Astrocyte of the hippocampus (primary cell): Measurements from ENCODE around the gene AHCYL2.
"Not testable (repeated sequence)": the region's sequence is repeated elsewhere in the genome, so short reads cannot be mapped to it uniquely, and the experiment has no call there.

Experiments
- DNase-seq: peaks from one replicate; pipeline ENCODE4 v3.0.0; 2011; ENCODE audit warnings: low read depth, low spot score

The AHCYL2 gene

DNA sequence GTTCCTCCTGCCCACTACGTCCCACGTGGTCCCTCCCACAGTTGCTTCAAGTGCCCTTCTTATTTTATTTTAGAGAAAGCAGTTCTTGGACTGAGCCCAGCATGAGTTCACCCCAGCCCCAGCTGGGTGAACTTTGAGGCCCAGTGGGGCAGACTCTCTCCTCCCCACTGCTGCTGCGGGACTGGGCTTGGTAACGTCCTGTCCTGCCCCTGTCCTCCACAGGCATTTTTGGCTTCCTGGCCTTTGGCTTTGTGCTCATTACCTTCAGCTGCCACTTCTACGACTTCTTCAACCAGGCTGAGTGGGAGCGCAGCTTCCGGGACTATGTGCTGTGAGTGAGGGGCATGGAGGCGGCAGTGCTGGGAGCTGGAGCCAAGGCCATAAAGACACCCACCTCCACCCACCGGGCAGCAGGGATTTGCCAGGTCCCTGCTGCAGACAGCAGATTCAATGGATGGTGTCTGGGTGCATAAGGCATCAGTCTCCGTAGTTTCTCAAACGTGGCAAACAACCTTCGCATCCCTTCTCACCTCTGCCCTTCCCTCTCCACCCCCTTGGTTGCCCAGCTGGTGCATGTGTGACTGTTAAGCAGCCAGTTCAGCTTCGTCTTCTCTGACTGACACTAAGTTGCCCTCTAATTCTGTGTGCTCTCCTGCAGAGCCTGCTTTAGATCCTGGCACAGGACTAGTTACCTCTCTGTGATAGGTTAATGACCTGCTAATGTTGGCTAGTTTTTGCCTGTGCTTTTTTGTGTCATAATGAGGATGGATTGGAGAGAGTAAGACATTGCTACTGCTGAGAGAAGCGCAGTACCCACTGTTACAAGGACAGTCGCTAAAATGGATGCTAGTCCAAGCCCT, 15.5 kb upstream of the AHCYL2 start:
- DNase-seq = no peak

DNA sequence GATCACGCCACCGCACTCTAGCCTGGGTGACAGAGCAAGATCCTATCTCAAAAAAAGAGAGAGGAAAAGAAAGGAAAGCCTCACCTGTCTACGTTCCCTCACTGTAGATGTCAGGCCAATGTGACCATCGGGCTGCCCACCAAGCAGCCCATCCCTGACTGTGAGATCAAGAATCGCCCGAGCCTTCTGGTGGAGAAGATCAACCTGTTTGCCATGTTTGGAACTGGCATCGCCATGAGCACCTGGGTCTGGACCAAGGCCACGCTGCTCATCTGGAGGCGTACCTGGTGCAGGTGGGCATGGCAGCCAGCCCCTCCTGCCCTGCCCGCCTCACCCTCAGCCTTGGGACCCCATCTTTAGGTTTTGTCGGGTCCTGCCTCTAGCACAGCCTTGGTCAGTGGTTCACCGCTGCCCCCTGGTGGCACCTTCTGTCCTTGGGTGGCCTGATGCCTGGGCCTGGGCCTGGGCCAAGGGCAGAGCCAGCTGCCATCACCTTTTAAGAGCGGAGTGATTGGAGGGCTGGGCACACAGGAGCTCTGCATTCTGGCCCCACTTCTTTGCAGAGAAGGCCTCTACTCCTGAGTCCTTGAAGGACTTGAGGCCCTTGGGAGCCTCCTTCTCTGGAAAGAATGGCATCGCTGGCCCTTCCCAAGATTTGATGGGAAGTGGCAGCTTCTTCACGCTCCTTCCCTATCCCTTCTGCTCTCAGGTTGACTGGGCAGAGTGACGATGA, 14.4 kb upstream of the AHCYL2 start:
- peak; percentile 84 for DNase-seq

DNA sequence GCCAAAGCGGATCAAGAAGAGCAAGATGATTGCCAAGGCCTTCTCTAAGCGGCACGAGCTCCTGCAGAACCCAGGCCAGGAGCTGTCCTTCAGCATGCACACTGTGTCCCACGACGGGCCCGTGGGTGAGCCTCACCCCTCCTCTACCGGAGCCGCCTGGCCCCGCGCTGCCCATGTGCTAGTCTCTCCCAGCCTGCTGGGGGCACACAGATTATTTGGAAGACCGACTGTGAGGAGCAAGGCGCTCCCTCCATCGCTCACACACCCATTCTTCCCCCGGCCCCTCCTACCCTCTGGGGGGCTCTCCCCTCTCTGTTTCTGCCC, 13.9 kb upstream of the AHCYL2 start:
- DNase-seq = no peak

DNA sequence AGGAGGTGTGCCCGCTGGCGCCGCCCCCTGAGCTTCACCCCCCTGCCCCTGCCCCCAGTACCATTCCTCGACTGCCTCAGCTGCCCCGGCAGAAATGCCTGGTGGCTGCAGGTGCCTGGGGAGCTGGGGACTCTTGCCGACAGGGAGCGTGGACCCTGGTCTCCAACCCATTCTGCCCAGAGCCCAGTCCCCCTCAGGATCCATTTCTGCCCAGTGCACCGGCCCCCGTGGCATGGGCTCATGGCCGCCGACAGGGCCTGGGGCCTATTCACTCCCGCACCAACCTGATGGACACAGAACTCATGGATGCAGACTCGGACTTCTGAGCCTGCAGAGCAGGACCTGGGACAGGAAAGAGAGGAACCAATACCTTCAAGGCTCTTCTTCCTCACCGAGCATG, 12.7 kb upstream of the AHCYL2 start:
- DNase-seq = no peak

DNA sequence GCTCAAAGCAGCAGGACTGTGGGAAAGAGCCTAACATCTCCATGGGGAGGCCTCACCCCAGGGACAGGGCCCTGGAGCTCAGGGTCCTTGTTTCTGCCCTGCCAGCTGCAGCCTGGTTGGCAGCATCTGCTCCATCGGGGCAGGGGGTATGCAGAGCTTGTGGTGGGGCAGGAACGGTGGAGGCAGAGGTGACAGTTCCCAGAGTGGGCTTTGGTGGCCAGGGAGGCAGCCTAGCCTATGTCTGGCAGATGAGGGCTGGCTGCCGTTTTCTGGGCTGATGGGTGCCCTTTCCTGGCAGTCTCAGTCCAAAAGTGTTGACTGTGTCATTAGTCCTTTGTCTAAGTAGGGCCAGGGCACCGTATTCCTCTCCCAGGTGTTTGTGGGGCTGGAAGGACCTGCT, 12.2 kb upstream of the AHCYL2 start:
- DNase-seq = no peak

DNA sequence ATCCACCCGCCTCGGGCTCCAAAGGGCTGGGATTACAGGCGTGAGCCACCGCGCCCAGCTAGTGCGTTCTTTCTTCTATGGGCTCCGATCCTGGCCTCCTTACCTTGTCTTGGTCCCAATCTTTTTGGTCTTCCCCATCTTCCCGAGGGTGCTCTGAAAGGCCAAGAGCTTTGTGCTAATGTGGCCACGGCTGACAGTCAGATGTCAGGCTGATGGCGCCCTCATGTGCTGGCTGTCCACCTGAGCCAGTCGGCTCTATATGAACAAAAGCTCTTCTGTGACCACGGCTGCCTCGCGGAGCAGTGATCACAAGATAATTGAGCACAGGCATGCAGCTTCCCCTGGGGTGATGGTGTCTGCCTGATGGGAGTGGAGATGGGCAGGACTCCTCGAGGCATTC, 11.0 kb upstream of the AHCYL2 start:
- no peak for DNase-seq

DNA sequence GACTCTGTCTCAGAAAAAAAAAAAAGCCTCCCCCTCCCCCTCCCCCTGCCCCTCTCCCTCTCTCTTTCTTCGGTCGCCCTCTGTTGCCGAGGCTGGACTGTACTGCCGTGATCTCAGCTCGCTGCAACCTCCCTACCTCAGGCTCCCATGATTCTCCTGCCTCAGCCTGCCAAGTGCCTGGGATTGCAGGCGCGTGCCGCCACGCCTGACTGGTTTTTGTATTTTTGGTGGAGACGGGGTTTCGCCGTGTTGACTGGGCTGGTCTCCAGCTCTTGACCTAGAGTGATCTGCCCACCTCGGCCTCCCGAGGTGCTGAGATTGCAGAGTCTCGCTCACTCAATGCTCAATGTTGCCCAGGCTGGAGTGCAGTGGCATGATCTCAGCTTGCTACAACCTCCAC, 9.1 kb upstream of the AHCYL2 start:
- DNase-seq = not testable (repeated sequence)

DNA sequence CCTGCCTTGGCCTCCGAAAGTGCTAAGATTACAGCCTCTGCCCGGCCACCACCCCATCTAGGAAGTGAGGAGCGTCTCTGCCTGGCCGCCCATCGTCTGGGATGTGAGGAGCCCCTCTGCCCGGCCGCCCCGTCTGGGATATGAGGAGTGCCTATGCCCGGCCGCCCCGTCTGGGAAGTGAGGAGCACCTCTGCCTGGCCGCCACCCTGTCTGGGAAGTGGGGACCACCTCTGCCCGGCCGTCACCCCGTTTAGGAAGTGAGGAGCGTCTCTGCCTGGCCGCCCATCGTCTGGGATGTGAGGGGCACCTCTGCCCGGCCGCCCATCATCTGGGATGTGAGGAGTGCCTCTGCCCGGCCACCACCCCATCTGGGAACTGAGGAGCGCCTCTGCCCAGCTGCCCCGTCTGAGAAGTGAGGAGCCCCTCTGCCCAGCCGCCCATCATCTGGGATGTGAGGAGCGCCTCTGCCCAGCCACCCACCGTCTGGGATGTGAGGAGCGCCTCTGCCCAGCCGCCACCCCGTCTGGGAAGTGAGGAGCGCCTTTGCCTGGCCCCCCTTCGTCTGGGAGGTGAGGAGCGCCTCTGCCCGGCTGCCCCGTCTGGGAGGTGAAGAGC, 8.6 kb upstream of the AHCYL2 start:
- DNase-seq = not testable (repeated sequence)

DNA sequence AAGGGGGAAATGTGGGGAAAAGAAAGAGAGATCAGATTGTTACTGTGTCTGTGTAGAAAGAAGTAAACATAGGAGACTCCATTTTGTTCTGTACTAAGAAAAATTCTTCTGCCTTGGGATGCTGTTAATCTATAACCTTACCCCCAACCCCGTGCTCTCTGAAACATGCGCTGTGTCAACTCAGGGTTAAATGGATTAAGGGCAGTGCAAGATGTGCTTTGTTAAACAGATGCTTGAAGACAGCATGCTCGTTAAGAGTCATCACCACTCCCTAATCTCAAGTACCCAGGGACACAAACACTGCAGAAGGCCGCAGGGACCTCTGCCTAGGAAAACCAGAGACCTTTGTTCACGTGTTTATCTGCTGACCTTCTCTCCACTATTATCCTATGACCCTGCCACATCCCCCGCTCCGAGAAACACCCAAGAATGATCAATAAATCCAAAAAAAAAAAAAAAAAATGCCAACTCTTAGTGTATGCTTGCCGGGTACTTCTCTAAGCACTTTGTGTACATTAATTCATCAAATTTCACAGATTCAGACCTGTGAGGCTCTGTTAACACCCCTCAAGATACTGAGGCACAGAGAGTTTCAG, 7.9 kb upstream of the AHCYL2 start:
- not testable (repeated sequence) for DNase-seq

DNA sequence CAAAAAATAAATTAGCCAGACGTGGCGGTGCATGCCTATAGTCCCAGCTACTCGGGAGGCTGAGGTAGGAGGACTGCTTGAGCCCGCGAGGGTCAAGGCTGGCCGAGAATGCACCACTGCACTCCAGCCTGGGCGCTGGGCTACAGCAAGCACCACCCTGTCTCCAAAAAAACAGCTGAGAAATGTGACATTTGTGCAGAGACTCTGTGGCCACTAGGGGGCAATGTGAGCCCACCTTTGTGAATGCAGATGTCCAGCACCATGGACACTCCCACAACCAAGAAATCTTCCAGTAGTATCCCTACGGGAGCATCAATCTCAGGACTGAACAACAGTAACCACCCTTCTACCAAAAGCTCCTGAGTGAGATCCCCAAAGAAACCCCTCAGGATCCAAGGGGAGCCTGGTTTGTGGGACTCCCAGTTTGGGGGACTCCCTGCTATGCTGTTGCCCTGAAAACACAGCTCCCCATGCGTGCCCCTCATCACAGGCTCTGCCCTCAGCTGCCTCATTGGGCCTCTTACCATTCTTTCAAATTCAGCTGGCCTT, 6.2 kb upstream of the AHCYL2 start:
- peak; percentile 90 for DNase-seq

DNA sequence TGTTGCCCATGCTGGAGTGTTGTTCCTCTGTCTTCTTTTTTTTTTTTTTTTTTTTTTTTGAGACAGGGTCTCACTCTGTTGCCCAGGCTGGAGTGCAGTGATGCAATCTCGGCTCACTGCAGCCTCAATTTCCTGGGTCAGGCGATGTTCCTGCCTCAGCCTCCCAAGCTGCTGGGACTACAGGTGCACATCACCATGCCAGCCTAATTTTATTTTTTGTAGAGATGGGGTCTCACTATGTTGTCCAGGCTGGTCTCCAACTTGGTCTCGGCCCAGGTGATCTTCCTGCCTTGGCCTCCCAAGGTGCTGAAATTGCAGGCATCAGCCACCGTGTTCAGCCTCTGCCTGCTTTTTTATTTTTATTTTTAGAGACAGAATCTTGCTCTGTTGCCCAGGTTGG, 5.7 kb upstream of the AHCYL2 start:
- not testable (repeated sequence) for DNase-seq

DNA sequence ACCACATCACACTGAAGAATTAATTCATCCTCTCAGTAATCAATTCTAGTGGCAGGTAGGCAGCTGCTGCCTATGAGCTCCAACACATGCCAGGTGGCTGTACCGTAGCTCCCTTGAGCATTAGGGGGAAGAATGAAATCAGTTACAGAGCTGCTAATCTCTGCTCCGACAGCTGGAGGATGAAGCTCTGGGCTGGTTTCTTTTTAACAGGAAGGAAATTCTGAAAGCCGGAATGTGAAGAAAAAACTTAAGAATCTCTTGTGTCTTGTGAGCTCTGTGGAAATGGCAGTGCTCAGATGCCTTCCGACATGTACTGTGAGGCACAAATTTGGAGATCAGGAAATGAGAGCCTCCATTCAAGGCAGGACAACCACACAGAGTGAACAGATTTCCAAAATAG, 2.8 kb upstream of the AHCYL2 start:
- DNase-seq = no peak

DNA sequence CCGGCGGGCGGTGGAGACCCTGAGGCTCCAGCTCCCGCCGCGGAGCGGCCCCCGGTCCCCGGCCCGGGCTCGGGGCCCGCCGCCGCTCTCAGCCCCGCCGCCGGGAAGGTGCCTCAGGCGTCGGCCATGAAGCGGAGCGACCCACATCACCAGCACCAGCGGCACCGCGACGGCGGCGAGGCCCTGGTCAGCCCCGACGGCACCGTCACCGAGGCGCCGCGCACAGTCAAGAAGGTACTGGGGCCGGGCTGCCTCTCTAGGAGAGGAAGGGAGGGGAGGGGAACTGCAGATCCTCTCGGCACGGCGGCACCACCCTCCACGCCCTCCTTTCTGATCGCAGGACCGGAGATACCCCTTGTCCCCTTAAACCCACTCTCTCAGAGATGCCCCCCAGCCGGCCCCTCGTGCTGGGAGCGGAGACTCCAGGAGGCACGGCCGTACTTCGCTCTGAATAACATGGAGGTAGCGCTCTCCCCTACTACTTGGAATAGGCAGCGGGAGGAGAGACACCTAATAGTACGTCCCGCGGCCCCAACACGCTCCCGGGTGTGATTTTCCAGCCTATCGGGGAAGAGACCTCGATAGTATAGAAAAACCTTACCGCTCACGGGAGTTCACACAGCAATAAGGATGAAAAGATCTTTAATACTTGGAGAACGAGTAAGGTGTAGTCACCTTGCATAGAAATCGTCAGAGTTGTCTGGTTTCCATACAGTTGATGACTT, 538 bp downstream of the AHCYL2 start:
- peak; percentile 78 for DNase-seq

DNA sequence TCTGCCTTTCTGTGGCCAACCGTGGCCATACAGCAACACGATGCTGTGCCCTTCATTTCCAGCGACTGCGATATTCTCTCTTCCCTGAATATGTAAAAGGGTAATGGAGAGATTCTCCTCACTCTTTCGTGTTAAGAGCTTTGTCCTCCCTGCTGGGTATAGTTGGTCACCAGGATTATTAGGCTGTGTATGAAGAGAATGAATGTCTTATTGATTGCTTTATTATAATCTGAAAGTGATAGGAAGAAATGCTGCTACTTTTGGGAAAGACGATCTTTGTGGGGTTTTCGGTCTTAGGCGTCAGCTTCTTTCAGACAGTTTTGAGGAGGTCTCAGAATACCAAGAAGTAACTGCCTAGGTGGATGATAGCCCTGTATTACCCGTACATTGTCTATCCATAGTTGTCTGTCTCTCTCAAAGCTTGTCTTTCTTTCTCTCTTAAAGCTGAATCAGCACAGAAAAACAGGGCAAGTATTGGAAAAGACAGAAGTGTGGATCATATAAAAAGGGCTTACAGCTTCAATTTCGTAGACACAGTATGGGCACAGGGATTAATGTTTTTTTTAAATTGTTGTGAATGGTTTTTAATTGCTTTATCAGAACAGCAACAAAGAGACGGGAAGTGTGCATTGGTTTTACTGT, 1.2 kb downstream of the AHCYL2 start:
- DNase-seq = no peak

DNA sequence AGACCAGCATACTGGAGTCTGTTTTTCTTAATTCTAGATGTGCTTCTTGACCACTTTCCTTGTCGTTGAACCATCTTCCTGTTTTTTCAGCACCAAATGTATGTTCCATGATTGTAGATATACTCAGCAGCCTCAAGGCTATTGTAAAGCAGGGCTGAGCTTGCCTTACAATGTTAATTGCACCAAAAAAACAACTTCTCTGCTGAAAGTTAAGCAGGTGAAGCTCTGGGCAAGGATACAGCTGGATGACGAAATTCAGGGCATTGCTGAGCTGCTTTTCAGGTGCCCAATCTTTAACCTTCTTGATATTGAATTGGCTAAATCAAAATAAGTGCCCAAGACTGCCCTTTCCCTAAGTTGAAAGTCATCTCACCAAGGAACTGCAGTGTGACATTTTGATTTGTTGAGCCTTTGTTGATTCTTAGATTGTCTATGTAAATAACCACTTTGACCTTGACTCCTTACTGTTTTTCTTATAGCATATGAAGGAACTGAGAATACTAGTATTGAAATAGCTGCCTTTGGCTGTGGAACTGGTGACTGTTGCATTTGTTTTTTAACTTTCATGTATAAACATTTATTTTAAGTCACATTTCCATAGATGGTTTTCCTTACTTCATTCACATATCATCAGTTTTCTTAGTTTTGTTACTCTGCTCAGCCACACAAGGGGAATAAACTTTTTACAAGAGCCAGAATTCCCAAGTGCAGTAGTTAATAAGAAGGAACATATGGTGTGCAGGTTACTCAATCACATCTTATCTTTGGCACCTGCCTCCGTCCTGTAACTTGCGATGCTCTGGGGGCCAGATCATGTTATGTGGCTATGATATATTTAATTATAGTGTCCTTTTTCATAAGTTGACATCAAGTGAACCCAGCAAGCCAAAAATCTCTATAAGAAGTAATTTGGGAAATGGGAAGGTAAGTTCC, 3.1 kb downstream of the AHCYL2 start:
- DNase-seq = no peak

DNA sequence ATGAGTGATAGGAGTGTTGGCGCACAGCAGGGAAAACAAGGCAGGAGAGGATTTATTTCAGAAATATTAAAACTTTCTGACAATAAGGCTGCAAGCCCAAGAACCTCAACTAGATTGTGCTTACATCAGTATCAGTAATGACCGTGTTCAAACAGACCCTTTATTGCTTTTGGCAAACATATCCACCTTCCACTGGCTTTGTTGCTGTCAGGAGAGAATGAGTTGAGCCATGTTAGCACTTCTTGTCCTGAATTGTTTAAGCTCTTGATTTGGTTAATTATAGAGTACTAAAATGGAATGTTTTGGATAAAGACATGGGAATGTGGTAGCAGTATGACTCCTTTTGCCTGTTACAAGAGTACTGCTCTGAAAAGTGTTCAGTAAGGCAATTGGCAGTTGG, 3.8 kb downstream of the AHCYL2 start:
- DNase-seq = peak; percentile 75

DNA sequence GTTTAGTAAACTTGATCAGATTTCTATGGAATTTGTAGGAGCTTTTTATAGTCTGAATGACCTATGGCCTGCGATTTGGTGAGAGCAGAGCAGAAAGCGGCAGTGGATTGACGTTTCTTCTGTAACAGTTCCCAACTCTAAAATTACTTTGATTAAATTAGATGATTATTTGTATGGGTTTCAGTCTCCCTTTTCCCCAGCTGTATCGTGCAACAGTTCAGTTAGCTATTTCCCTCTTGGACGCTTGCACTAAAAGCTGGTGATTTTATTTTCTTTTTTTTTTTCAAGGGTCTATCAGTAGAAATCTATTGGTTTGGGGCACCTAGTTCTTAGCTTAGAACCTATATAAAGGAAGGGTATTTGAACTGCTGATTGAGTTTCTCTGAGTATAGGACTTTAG, 6.8 kb downstream of the AHCYL2 start:
- DNase-seq = no peak

DNA sequence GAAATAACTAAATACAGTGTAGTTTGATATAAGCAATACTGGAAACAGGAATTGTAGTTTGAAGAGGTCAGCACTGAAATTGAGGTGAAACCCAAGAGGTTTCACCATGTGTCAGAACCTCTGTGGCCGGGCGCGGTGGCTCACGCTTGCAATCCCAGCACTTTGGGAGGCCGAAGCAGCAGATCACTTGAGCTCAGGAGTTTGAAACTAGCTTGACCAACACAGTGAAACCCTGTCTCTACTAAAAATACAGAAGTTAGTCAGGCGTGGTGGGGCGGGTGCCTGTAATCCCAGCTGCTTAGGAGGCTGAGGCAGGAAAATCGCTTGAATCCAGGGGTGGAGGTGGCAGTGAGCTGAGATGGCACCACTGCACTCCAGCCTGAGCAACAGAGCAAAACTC, 13.7 kb downstream of the AHCYL2 start:
- no peak for DNase-seq

DNA sequence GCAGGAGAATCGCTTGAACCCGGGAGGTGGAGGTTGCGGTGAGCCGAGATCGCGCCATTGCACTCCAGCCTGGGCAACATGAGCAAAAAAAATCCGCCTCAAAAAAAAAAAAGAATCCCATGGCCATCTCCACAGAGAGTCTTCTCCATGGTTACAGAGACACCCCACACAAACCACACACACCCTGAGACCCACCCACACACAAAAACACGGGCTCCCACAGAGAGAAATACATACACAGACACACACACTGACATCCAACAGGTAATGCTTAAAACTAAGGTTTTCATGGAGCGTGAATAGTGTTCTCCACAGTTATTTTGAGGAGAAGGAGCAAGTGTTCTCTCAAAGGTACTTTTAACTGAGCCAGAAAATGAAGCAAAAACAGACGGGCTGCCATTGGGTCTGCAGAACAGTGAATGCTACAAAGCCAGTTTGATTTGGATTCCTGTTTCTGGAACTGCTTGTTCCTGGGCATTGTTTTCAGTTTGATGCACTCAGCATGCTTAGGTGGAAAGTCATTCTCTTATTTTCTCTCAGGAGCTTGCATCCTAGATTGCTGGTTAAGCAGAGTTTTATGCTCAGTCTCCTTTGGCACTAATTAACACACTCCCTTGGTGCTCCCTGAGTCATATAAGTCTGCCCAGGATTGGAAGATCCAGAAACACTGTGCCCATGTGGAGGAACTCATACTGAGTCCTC, 15.4 kb downstream of the AHCYL2 start:
- peak; percentile 56 for DNase-seq
